H1 (cell line): Measurements from ENCODE around the gene GRM1. TPM values are rescaled to one million over a fixed set of nuclear protein-coding genes. Genes with fewer than 3 reads are reported as not detected.

Source experiments
- BRCA1 ChIP-seq: IDR thresholded peaks from 2 replicates; pipeline ENCODE4 v1.6.1; 2012; ENCODE audit warnings: low read depth, low read length, improper control_type of control experiment
- EP300 ChIP-seq, 2 experiments: IDR thresholded peaks; 1 replicate in 1 of 2; 2 replicates in 1 of 2; pipeline ENCODE4 v1.6.1; 2011 to 2012; ENCODE audit warnings: low read depth in 2 of 2, low read length in 2 of 2, mild to moderate bottlenecking in 2 of 2, borderline replicate concordance in 1 of 2, inconsistent platforms in 1 of 2, moderate library complexity in 1 of 2
- TCF12 ChIP-seq: IDR thresholded peaks from 2 replicates; pipeline ENCODE4 v1.6.1; 2011; ENCODE audit warnings: low read depth, mild to moderate bottlenecking, low read length
- polyA plus RNA-seq, 7 experiments: library from polyadenylated mRNA; depleted of rRNA in 3 of 7; stranded (reverse) in 5 of 7; unstranded in 2 of 7; fragments of >200 nt in 5 of 7; fragments of 200-250 nt in 2 of 7; gene quantifications; 1 replicate in 5 of 7; 2 replicates in 1 of 7; 4 replicates in 1 of 7; pipeline versions ENCODE4 v1.2.1 to v1.2.3, GENCODE V29; 2011 to 2013; ENCODE audit warnings: missing spikeins in 2 of 7, mixed read lengths in 2 of 7
- total RNA-seq: library from RNA; stranded (reverse); fragmentation: NEBNext Ultra II Directional; extraction: Animal tissue kit (Norgen Biotek cat#: 25700); gene quantifications from 2 replicates; pipeline ENCODE4 v1.2.1, GENCODE V29; 2021
- TF ChIP-seq, protein P1 (sequence below): fragments of 300-600 bp; sonication (generic); IDR thresholded peaks from 2 replicates; pipeline ENCODE4 v1.7.1; 2012; ENCODE audit warnings: low read length, moderate library complexity, mild to moderate bottlenecking, inconsistent platforms; ENCODE audit not compliant: insufficient replicate concordance

Gene GRM1
- total and polyA plus RNA-seq, 2 of the 8 experiments (the other 6 are each of a cell fraction or from before 2014, with no cell fraction given): 0.15 to 1.3 TPM

DNA sequence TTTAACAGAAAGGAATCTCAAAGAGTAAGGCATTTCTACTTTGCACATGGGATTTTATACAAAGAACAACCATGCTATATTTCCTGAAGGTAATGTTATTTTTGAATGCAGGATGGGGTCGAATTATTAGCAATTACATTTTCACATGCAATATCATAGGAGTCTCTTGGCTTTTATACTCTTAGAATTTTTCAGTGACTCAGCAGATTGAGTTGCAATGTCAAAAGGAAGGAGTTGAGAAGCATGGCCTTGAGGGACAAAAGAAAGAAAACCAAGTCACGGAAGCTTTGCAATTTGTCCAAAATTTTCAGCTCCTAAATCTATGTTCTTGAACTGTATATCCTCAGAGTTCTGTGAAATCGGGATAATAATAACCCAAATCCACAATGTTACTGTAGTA, 181.1 kb downstream of the GRM1 start (continued):
- TF ChIP-seq EP300 (IDR thresholded peaks at IDR 0.05; ENCODE audit: borderline replicate concordance in 1 of 2, low read depth in 2 of 2, low read length in 2 of 2): no peak
- no peak for TF ChIP-seq TCF12
- TF ChIP-seq BRCA1: no peak
- TF ChIP-seq, protein P1, sequence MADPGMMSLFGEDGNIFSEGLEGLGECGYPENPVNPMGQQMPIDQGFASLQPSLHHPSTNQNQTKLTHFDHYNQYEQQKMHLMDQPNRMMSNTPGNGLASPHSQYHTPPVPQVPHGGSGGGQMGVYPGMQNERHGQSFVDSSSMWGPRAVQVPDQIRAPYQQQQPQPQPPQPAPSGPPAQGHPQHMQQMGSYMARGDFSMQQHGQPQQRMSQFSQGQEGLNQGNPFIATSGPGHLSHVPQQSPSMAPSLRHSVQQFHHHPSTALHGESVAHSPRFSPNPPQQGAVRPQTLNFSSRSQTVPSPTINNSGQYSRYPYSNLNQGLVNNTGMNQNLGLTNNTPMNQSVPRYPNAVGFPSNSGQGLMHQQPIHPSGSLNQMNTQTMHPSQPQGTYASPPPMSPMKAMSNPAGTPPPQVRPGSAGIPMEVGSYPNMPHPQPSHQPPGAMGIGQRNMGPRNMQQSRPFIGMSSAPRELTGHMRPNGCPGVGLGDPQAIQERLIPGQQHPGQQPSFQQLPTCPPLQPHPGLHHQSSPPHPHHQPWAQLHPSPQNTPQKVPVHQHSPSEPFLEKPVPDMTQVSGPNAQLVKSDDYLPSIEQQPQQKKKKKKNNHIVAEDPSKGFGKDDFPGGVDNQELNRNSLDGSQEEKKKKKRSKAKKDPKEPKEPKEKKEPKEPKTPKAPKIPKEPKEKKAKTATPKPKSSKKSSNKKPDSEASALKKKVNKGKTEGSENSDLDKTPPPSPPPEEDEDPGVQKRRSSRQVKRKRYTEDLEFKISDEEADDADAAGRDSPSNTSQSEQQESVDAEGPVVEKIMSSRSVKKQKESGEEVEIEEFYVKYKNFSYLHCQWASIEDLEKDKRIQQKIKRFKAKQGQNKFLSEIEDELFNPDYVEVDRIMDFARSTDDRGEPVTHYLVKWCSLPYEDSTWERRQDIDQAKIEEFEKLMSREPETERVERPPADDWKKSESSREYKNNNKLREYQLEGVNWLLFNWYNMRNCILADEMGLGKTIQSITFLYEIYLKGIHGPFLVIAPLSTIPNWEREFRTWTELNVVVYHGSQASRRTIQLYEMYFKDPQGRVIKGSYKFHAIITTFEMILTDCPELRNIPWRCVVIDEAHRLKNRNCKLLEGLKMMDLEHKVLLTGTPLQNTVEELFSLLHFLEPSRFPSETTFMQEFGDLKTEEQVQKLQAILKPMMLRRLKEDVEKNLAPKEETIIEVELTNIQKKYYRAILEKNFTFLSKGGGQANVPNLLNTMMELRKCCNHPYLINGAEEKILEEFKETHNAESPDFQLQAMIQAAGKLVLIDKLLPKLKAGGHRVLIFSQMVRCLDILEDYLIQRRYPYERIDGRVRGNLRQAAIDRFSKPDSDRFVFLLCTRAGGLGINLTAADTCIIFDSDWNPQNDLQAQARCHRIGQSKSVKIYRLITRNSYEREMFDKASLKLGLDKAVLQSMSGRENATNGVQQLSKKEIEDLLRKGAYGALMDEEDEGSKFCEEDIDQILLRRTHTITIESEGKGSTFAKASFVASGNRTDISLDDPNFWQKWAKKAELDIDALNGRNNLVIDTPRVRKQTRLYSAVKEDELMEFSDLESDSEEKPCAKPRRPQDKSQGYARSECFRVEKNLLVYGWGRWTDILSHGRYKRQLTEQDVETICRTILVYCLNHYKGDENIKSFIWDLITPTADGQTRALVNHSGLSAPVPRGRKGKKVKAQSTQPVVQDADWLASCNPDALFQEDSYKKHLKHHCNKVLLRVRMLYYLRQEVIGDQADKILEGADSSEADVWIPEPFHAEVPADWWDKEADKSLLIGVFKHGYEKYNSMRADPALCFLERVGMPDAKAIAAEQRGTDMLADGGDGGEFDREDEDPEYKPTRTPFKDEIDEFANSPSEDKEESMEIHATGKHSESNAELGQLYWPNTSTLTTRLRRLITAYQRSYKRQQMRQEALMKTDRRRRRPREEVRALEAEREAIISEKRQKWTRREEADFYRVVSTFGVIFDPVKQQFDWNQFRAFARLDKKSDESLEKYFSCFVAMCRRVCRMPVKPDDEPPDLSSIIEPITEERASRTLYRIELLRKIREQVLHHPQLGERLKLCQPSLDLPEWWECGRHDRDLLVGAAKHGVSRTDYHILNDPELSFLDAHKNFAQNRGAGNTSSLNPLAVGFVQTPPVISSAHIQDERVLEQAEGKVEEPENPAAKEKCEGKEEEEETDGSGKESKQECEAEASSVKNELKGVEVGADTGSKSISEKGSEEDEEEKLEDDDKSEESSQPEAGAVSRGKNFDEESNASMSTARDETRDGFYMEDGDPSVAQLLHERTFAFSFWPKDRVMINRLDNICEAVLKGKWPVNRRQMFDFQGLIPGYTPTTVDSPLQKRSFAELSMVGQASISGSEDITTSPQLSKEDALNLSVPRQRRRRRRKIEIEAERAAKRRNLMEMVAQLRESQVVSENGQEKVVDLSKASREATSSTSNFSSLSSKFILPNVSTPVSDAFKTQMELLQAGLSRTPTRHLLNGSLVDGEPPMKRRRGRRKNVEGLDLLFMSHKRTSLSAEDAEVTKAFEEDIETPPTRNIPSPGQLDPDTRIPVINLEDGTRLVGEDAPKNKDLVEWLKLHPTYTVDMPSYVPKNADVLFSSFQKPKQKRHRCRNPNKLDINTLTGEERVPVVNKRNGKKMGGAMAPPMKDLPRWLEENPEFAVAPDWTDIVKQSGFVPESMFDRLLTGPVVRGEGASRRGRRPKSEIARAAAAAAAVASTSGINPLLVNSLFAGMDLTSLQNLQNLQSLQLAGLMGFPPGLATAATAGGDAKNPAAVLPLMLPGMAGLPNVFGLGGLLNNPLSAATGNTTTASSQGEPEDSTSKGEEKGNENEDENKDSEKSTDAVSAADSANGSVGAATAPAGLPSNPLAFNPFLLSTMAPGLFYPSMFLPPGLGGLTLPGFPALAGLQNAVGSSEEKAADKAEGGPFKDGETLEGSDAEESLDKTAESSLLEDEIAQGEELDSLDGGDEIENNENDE: no peak
